PC-3 (cell line): Measurements from ENCODE around the gene SLC1A2. TPM values are rescaled to one million over a fixed set of nuclear protein-coding genes. Genes with fewer than 3 reads are reported as not detected.

Experiments used
- ATAC-seq: fragments of 200-7000 bp; cut with Tn5 transposase; 2 replicates; pipeline ENCODE4 v1.9.1; 2020; ENCODE audit warnings: mild to moderate bottlenecking, moderate library complexity
- BruUV-seq: library from RNA; stranded (reverse); fragments of 400-500 nt; replicated peaks from 2 replicates; lab custom pipeline; 2021; lab: Mats Ljungman, UMichigan
- CTCF ChIA-PET: fragments of 300-600 bp; sonication (Branson Sonifier 250); formaldehyde crosslinking; loops from one replicate; lab custom pipeline; 2022; ENCODE audit warnings: antibody characterized with exemption; lab: Charles Lee
- POLR2A ChIA-PET: fragments of 300-600 bp; sonication (Branson Sonifier 250); formaldehyde crosslinking; loops from one replicate; lab custom pipeline; 2022; ENCODE audit warnings: antibody characterized with exemption; ENCODE audit not compliant: unreplicated experiment; lab: Charles Lee
- DNase-seq: peaks from one replicate; pipeline ENCODE4 v3.0.0-alpha.2; 2015
- H2AFZ ChIP-seq: fragments of 300-600 bp; sonication (generic); 2 replicates; pipeline ENCODE4 v1.6.0; 2016; ENCODE audit warnings: antibody characterized with exemption, low read length
- H3F3A ChIP-seq: fragments of 300-600 bp; sonication (generic); one replicate; pipeline ENCODE4 v1.6.0; 2017; ENCODE audit warnings: antibody characterized with exemption, low read length, control low read depth, mild to moderate bottlenecking; ENCODE audit not compliant: unreplicated experiment
- H3K27ac ChIP-seq: fragments of 300-600 bp; sonication (generic); 2 replicates; pipeline ENCODE4 v1.5.1; 2016; ENCODE audit warnings: mild to moderate bottlenecking, low read length
- H3K27me3 ChIP-seq: fragments of 300-600 bp; sonication (generic); 2 replicates; pipeline ENCODE4 v1.6.1; 2016; ENCODE audit warnings: low read length, mixed read lengths
- H3K36me3 ChIP-seq: fragments of 300-600 bp; sonication (generic); 2 replicates; pipeline ENCODE4 v1.6.1; 2016; ENCODE audit warnings: low read depth, mixed run types, low read length, mixed read lengths
- H3K4me1 ChIP-seq: fragments of 300-600 bp; sonication (generic); 2 replicates; pipeline ENCODE4 v1.5.1; 2016; ENCODE audit warnings: low read length; ENCODE audit not compliant: insufficient read depth
- H3K4me2 ChIP-seq: fragments of 300-600 bp; sonication (generic); 2 replicates; pipeline ENCODE4 v1.6.0; 2016; ENCODE audit warnings: low read length
- H3K4me3 ChIP-seq: fragments of 300-600 bp; sonication (generic); 2 replicates; pipeline ENCODE4 v1.5.1; 2016; ENCODE audit warnings: mild to moderate bottlenecking, low read length, mixed read lengths
- H3K79me2 ChIP-seq: fragments of 300-600 bp; sonication (generic); 2 replicates; pipeline ENCODE4 v1.6.1; 2017; ENCODE audit warnings: low read length, mixed read lengths
- H3K9ac ChIP-seq: fragments of 300-600 bp; sonication (generic); 2 replicates; pipeline ENCODE4 v1.6.0; 2016; ENCODE audit warnings: mild to moderate bottlenecking, low read length
- H3K9me2 ChIP-seq: fragments of 300-600 bp; sonication (generic); replicated peaks from 2 replicates; pipeline ENCODE4 v1.6.1; 2016; ENCODE audit warnings: mixed run types, low read length, mixed read lengths
- H3K9me3 ChIP-seq: fragments of 300-600 bp; sonication (generic); 2 replicates; pipeline ENCODE4 v1.6.1; 2016; ENCODE audit warnings: low read length, mixed read lengths
- H4K20me1 ChIP-seq: fragments of 300-600 bp; sonication (generic); 2 replicates; pipeline ENCODE4 v1.6.1; 2016; ENCODE audit warnings: low read length, mixed read lengths
- EZH2 ChIP-seq: fragments of 300-600 bp; sonication (generic); IDR thresholded peaks from one replicate; pipeline ENCODE4 v1.6.1; 2017; ENCODE audit warnings: antibody characterized with exemption, mild to moderate bottlenecking, low read length; ENCODE audit not compliant: unreplicated experiment
- EZH2phosphoT487 ChIP-seq: fragments of 300-600 bp; sonication (generic); IDR thresholded peaks from 2 replicates; pipeline ENCODE4 v1.6.1; 2018; ENCODE audit warnings: mild to moderate bottlenecking, antibody characterized with exemption, low read length, borderline replicate concordance
- intact Hi-C: fragments of 100-400 bp; cut with micrococcal nuclease; formaldehyde crosslinking; loops from 2 replicates; pipeline ENCODE4 v1.9.0; 2023
- total RNA-seq: library from RNA; depleted of rRNA; stranded (reverse); fragments of >200 nt; gene quantifications from 2 replicates; pipeline ENCODE4 v1.2.3, GENCODE V29; 2014
- TF ChIP-seq, protein P1 (sequence below): fragments of 300-600 bp; sonication (generic); conservative IDR thresholded peaks from 2 replicates; pipeline ENCODE4 v1.5.1; 2017; ENCODE audit warnings: antibody characterized with exemption, low read depth, mild to moderate bottlenecking, low read length

Gene SLC1A2
- total RNA-seq, 1 experiment from 2014 or later = 0.18 TPM

DNA sequence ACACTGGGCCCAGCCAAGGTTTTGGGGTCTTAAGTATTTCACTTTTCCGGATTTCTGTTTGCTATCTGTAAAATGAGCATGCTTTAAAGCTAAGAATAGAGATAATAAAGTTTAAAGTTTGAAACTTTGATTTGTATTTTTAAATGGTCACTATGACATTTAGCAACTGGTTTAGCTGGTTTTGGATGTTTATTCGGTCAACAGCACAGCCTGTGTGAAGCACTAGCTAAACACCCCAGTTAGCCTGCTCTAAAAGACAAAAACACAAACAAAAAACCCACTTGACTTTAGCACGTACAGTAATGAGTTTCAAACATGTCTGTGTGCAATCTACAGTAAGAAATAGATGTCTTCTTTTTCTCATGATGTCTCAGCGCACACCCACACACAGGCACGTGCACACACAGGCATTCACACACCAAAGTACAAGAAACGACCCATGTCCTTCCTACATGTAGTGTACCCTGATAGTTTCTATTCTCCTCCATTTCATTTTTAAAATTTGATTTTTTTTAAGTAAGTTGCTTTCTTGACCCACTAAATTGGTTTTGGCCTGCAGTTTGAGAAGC, 29.4 kb downstream of the SLC1A2 start:
- ChIA-PET POLR2A (interaction anchor here (0.6 to 0.7 kb wide), 2 partner anchors 26 to 250 kb away, joined by 3 to 11 read pairs; no protein-coding TSS in a partner anchor), CTCF (no interaction called here)
- H3K4me3 ChIP-seq = no peak overlapping the region
- H3K27me3 ChIP-seq = no peaks in the 10 kb centered on the region
- no peaks in the 10 kb centered on the region for H3K79me2 ChIP-seq
- BruUV-seq = no TSS peak
- DNase-seq (peak; percentile 70), ATAC-seq (no peak)
- TF ChIP-seq EZH2phosphoT487 (no peak), EZH2 (no peak)
- TF ChIP-seq, protein P1, sequence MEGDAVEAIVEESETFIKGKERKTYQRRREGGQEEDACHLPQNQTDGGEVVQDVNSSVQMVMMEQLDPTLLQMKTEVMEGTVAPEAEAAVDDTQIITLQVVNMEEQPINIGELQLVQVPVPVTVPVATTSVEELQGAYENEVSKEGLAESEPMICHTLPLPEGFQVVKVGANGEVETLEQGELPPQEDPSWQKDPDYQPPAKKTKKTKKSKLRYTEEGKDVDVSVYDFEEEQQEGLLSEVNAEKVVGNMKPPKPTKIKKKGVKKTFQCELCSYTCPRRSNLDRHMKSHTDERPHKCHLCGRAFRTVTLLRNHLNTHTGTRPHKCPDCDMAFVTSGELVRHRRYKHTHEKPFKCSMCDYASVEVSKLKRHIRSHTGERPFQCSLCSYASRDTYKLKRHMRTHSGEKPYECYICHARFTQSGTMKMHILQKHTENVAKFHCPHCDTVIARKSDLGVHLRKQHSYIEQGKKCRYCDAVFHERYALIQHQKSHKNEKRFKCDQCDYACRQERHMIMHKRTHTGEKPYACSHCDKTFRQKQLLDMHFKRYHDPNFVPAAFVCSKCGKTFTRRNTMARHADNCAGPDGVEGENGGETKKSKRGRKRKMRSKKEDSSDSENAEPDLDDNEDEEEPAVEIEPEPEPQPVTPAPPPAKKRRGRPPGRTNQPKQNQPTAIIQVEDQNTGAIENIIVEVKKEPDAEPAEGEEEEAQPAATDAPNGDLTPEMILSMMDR = no peak
- H3K9ac ChIP-seq = no peak overlapping the region
- H3K36me3 ChIP-seq = no peaks in the 10 kb centered on the region
- intact Hi-C loops = loop anchor here (5.0 to 10.0 kb wide), 5 partner anchors 53 to 805 kb away; no protein-coding TSS in a partner anchor
- H3K4me2 ChIP-seq = peak overlapping the region; percentile 84
- no peaks in the 10 kb centered on the region for H4K20me1 ChIP-seq
- H3K27ac ChIP-seq = peak overlapping the region; percentile 80
- no peaks in the 10 kb centered on the region for H3F3A ChIP-seq
- H3K9me2 ChIP-seq = no peaks in the 10 kb centered on the region
- peaks cover 21% of the 10 kb centered on the region for H3K4me1 ChIP-seq
- H2AFZ ChIP-seq = no peak overlapping the region
- H3K9me3 ChIP-seq = no peaks in the 10 kb centered on the region

DNA sequence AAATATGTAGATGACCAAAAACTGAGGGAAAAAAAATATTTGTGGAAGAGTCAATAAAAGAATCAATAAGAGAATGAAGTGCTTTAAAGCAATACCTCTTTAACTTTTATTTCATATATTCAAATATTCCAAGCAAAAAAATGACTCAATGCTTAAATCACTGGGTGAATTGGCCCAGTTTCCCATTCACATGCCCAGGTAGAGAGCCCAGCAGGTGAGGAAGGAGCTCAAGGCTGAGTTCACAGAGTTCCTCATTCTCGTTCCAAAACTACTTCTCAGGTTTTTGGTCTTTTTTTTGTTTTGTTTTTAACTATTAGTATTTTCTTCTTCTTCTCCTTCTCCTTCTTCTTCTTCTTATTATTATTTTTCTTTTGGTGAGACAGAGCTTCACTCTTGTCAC, 30.2 kb downstream of the SLC1A2 start:
- no TSS peak for BruUV-seq

More for the DNA sequence above, 30.2 kb downstream of the SLC1A2 start:
- ChIA-PET POLR2A (no interaction called here), CTCF (interaction anchor here (0.5 kb wide), 1 partner anchor 96 kb away, joined by 3 read pairs; no protein-coding TSS in a partner anchor)
- Histone ChIP-seq H3F3A (no peaks in the 10 kb centered on the region), H3K9me3 (no peaks in the 10 kb centered on the region), H3K27me3 (no peaks in the 10 kb centered on the region), H3K4me3 (no peak overlapping the region), H3K79me2 (no peaks in the 10 kb centered on the region), H3K36me3 (no peaks in the 10 kb centered on the region), H2AFZ (no peak overlapping the region), H3K9ac (no peak overlapping the region), H3K27ac (0 out of 2 replicates have a peak overlapping the region, but pooled peaks have one; percentile 21), H3K4me2 (no peak overlapping the region), H3K9me2 (no peaks in the 10 kb centered on the region), H4K20me1 (no peaks in the 10 kb centered on the region), H3K4me1 (peaks cover 21% of the 10 kb centered on the region)
- intact Hi-C loops = no loop called here
- ATAC-seq (no peak), DNase-seq (no peak)
- TF ChIP-seq EZH2 (no peak), EZH2phosphoT487 (no peak)
- TF ChIP-seq, protein P1 = no peak
